Measurements from ENCODE around the gene KLHL36. TPM values are rescaled to one million over a fixed set of nuclear protein-coding genes. Genes with fewer than 3 reads are reported as not detected.
A peak's percentile ranks its signal among the peaks of the same experiment; 100 is the strongest.

Gene KLHL36
- total RNA-seq, 2 donors from 2014 or later = 36.2 to 44.1 TPM

DNA sequence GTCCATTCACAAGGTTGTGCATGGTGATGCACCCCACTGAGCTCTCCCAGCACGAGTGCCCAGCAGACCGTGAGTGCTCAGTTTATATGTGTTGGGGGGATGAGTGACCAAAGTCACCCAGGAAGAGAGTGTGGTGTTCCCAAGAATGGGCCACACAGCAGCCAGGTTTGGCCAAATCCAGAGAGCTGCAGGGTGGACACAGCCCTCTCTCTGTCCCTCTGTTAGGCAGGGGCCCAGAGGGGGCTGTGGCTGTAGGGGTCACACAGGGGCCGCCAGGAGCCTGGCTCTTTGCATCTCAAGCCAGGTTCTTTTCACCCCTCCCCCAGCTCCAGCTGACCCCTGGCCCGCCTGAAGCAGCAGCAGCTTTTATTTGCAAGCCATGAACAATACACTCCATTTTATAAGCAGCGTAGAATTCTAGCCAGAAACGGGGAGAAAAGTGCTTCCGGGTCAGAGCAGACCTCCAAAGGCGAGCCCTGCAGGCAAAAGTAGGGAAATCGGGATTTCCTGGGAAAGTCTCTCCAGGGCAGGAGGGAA, 43.8 kb upstream of the KLHL36 start:
- H3K9me3 ChIP-seq = no peaks in the 10 kb centered on the region
- H3K27ac ChIP-seq = no peak overlapping the region
- peaks cover 0 to 28% of the 10 kb centered on the region in 2 donors for H3K4me1 ChIP-seq
- TF ChIP-seq, protein P1, sequence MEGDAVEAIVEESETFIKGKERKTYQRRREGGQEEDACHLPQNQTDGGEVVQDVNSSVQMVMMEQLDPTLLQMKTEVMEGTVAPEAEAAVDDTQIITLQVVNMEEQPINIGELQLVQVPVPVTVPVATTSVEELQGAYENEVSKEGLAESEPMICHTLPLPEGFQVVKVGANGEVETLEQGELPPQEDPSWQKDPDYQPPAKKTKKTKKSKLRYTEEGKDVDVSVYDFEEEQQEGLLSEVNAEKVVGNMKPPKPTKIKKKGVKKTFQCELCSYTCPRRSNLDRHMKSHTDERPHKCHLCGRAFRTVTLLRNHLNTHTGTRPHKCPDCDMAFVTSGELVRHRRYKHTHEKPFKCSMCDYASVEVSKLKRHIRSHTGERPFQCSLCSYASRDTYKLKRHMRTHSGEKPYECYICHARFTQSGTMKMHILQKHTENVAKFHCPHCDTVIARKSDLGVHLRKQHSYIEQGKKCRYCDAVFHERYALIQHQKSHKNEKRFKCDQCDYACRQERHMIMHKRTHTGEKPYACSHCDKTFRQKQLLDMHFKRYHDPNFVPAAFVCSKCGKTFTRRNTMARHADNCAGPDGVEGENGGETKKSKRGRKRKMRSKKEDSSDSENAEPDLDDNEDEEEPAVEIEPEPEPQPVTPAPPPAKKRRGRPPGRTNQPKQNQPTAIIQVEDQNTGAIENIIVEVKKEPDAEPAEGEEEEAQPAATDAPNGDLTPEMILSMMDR (IDR thresholded peaks at IDR 0.05) = no peak
- DNase-seq (ENCODE audit: low spot score) = no peak
- no peaks in the 10 kb centered on the region for H3K36me3 ChIP-seq
- H3K27me3 ChIP-seq = no peaks in the 10 kb centered on the region
- no peak overlapping the region for H3K4me3 ChIP-seq

DNA sequence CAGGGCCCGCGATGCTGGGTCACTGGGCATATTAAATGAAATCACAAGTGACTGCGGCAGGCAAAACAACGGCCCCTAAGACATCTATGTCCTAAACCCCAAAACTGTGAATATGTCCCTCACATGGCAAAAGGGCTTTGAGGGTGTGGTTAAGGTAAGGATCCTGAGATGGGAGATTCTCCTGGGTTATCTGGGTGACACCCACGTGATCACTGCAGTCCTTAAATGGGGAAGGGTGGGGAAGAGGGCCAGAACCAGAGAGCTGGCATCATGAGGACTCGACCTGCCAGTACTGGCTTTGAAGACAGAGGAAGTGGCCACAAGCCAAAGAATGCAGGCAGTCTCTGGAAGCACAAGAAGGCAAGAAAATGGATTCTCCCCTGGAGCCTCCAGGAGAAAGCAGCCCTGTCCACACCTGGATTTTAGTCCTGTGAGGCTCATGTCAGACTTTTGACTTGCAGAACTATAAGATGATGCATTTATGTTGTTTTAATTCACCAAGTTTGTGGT, 42.9 kb upstream of the KLHL36 start:
- DNase-seq (ENCODE audit: low spot score) = no peak
- peaks cover 0 to 22% of the 10 kb centered on the region in 2 donors for H3K4me1 ChIP-seq
- H3K9me3 ChIP-seq = no peaks in the 10 kb centered on the region
- no peak overlapping the region for H3K27ac ChIP-seq
- H3K4me3 ChIP-seq = no peak overlapping the region
- H3K36me3 ChIP-seq = no peaks in the 10 kb centered on the region
- TF ChIP-seq, protein P1 (IDR thresholded peaks at IDR 0.05) = no peak
- H3K27me3 ChIP-seq = no peaks in the 10 kb centered on the region

DNA sequence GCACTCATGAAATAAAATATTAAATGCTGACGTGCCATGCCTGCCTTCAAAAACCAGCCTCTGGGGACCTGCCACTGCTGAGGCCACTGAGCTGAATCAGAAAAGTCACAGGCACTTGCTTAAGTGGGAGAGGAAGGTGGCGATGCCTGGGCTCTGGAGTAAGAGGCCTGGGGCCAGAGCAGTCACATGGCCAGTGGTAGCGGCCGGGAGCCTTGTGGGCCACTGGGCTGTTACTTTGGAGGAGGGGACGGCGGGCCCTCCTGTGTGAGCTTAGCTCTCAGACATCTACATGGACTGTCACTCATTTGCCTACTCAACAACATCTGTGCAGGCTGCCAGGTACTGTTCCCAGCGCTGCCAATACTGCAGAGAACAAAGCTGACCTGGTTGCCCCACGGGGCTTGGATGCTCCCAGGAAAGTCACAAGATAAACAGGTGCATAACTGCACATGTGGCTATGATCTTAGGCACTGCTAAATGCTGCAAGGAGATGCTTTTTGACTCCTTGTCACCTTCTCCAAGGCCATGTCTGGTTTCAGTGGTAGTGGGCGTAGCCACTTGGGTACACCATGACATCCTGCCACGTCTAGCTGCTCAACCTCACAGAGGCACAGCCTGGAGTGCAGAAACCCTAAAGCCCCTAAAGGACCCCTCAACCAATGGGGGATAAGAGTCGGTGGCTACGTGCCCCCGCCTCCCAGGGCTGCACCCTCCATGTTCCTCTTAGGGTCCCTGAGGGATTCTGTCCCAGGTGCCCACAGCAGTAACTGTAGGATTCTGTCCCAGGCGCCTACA, 42.0 kb upstream of the KLHL36 start:
- Histone ChIP-seq H3K9me3 (no peaks in the 10 kb centered on the region), H3K4me3 (no peak overlapping the region), H3K27ac (no peak overlapping the region), H3K36me3 (no peaks in the 10 kb centered on the region), H3K4me1 (peaks cover 0 to 13% of the 10 kb centered on the region in 2 donors), H3K27me3 (no peaks in the 10 kb centered on the region)
- no peak for DNase-seq (ENCODE audit: low spot score)
- TF ChIP-seq, protein P1 (IDR thresholded peaks at IDR 0.05) = no peak

DNA sequence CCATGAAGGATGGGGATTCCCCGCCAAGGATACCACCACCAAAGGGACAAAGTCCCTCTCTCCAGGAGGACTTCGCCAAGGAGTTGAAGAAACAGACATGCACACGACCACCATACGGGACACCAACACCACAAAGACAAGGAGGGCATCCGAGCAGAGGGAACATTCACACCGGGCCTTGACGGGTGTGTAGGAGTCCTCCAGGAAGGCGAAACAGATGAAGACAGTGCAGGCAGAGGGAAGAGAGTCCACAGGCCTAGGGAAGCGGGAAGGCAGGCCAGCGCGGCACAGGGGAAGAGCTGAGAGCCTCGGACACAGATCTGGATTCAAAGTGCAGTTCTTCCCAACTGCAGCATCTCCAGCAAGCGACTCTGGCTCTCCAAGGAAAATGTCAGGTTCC, 41.2 kb upstream of the KLHL36 start:
- H3K36me3 ChIP-seq = no peaks in the 10 kb centered on the region
- DNase-seq (ENCODE audit: low spot score) = no peak
- no peaks in the 10 kb centered on the region for H3K9me3 ChIP-seq
- no peak overlapping the region for H3K4me3 ChIP-seq
- H3K4me1 ChIP-seq = peaks cover 0 to 10% of the 10 kb centered on the region in 2 donors
- H3K27me3 ChIP-seq = no peaks in the 10 kb centered on the region
- H3K27ac ChIP-seq = no peak overlapping the region
- TF ChIP-seq, protein P1 (IDR thresholded peaks at IDR 0.05) = no peak

DNA sequence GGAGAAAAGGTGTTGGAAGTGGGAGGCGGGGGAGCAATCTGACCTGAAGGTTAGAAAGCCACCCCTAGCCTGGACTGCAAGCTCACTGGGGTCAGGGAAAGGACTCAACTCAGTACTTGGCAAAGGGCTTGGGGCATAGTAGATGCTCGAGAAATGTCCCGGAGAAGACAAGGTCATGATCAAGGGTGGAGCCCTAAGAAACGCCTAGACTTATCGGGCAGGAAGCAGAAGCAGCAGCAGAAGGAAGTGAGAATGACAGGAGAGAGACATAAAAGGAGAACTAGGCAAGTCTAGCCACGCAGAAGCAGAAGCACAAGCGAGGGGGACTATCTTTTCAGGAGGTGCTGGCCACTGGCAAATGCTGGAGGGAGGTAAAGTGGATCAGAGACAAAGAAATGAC, 40.6 kb upstream of the KLHL36 start:
- H3K4me3 ChIP-seq = no peak overlapping the region
- no peaks in the 10 kb centered on the region for H3K9me3 ChIP-seq
- H3K27ac ChIP-seq = peak overlapping the region in 1 of 2 donors; percentile 6
- no peaks in the 10 kb centered on the region for H3K27me3 ChIP-seq
- H3K36me3 ChIP-seq = no peaks in the 10 kb centered on the region
- TF ChIP-seq, protein P1 (IDR thresholded peaks at IDR 0.05) = no peak
- DNase-seq (ENCODE audit: low spot score) = no peak
- peaks cover 0 to 7% of the 10 kb centered on the region in 2 donors for H3K4me1 ChIP-seq

Data from right atrium auricular region (tissue), 2 donors.